Nephron progenitor cell (in vitro differentiated cells): ENCODE measurements around the gene HMGXB4.

ENCODE experiments used
- DNase-seq: peaks from one replicate; pipeline ENCODE4 v3.0.0; 2021
- H3K27ac Mint-ChIP-seq: 2 replicates; pipeline ENCODE4 v1.8.0; 2021; ENCODE audit warnings: mild to moderate bottlenecking, moderate library complexity, mixed read lengths
- H3K27me3 Mint-ChIP-seq: 2 replicates; pipeline ENCODE4 v1.8.0; 2021; ENCODE audit warnings: mild to moderate bottlenecking, low read depth, mixed read lengths; ENCODE audit not compliant: poor library complexity
- H3K36me3 Mint-ChIP-seq: 2 replicates; pipeline ENCODE4 v1.8.0; 2021; ENCODE audit warnings: low read depth, mixed read lengths
- H3K4me1 Mint-ChIP-seq: 2 replicates; pipeline ENCODE4 v1.8.0; 2021; ENCODE audit warnings: mixed read lengths
- H3K4me3 Mint-ChIP-seq: 2 replicates; pipeline ENCODE4 v1.8.0; 2021; ENCODE audit warnings: mild to moderate bottlenecking, moderate library complexity, mixed read lengths
- H3K9me3 Mint-ChIP-seq: 2 replicates; pipeline ENCODE4 v1.8.0; 2021; ENCODE audit warnings: mild to moderate bottlenecking, moderate library complexity, mixed read lengths
- TF ChIP-seq, protein P1 (sequence below): fragments of 200-600 bp; sonication (generic); IDR thresholded peaks from 2 replicates; pipeline ENCODE4 v1.5.0; 2021; ENCODE audit warnings: antibody characterized with exemption

The HMGXB4 gene

DNA sequence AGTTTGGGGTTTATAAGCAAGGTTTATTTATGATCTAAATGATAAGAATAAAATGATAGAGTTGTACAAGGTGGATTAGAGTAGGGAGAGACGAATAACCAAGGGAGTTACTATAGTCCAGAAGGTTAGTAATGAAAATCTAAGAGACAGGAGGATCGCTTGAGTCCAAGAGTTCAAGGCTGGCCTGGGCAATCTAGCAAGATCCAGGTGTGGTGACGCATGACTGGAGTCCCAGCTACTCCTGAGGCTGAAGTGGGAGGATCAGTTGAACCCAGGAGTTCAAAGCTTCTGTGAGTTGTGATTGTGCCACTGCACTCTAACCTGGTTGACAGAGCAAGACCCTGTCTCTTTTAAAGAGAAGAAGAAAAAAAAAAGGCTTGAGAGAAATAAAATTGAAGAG lies 12.3 kb downstream of the HMGXB4 start:
- Mint-ChIP-seq H3K4me1 (peaks cover 6% of the 10 kb centered on the region), H3K27ac (peak overlapping the region; percentile 16), H3K9me3 (peaks cover 5% of the 10 kb centered on the region), H3K36me3 (peaks cover 90% of the 10 kb centered on the region), H3K27me3 (peaks cover 2% of the 10 kb centered on the region), H3K4me3 (no peak overlapping the region)
- DNase-seq, result no peak
- TF ChIP-seq, protein P1, sequence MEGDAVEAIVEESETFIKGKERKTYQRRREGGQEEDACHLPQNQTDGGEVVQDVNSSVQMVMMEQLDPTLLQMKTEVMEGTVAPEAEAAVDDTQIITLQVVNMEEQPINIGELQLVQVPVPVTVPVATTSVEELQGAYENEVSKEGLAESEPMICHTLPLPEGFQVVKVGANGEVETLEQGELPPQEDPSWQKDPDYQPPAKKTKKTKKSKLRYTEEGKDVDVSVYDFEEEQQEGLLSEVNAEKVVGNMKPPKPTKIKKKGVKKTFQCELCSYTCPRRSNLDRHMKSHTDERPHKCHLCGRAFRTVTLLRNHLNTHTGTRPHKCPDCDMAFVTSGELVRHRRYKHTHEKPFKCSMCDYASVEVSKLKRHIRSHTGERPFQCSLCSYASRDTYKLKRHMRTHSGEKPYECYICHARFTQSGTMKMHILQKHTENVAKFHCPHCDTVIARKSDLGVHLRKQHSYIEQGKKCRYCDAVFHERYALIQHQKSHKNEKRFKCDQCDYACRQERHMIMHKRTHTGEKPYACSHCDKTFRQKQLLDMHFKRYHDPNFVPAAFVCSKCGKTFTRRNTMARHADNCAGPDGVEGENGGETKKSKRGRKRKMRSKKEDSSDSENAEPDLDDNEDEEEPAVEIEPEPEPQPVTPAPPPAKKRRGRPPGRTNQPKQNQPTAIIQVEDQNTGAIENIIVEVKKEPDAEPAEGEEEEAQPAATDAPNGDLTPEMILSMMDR, result no peak

GRCh38 chr22:35274154-35274871 lies 17.0 kb downstream of the HMGXB4 start:
- no peaks in the 10 kb centered on the region for H3K4me1 Mint-ChIP-seq
- H3K27ac Mint-ChIP-seq, result peak overlapping the region; percentile 58
- peaks cover 5% of the 10 kb centered on the region for H3K9me3 Mint-ChIP-seq
- DNase-seq, result no peak
- H3K27me3 Mint-ChIP-seq, result no peaks in the 10 kb centered on the region
- H3K36me3 Mint-ChIP-seq, result peaks cover 75% of the 10 kb centered on the region
- no peak overlapping the region for H3K4me3 Mint-ChIP-seq
- TF ChIP-seq, protein P1, result no peak

- Mint-ChIP-seq H3K4me1 (no peaks in the 10 kb centered on the region), H3K27ac (no peak overlapping the region), H3K9me3 (no peaks in the 10 kb centered on the region), H3K36me3 (peaks cover 75% of the 10 kb centered on the region), H3K27me3 (no peaks in the 10 kb centered on the region), H3K4me3 (no peak overlapping the region)
- TF ChIP-seq, protein P1, result no peak
- DNase-seq, result no peak
Measured at GRCh38 chr22:35275580-35275979, 18.3 kb downstream of the HMGXB4 start.

DNA sequence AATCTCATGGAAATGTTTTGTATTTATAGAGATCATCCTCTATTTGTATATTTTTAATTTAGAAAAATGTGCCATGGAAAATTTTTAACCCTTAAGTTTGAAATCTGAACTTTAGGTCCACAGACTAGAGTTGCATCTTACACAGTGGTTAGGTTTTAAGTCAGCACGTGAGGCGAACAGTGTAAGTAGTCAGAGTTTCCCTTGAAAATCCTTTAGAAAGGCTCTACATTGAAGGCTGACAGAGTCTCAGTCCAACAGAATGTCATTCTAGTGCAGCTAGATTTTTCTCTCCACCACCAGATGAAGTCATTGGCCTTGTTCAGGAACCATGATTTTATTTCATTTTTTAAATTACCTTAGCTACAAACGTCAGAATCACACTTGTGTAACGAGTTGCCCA lies 18.7 kb downstream of the HMGXB4 start:
- TF ChIP-seq, protein P1, result no peak
- H3K27ac Mint-ChIP-seq, result no peak overlapping the region
- H3K4me1 Mint-ChIP-seq, result no peaks in the 10 kb centered on the region
- no peak overlapping the region for H3K4me3 Mint-ChIP-seq
- peaks cover 74% of the 10 kb centered on the region for H3K36me3 Mint-ChIP-seq
- DNase-seq, result no peak
- no peaks in the 10 kb centered on the region for H3K27me3 Mint-ChIP-seq
- H3K9me3 Mint-ChIP-seq, result no peaks in the 10 kb centered on the region

DNA sequence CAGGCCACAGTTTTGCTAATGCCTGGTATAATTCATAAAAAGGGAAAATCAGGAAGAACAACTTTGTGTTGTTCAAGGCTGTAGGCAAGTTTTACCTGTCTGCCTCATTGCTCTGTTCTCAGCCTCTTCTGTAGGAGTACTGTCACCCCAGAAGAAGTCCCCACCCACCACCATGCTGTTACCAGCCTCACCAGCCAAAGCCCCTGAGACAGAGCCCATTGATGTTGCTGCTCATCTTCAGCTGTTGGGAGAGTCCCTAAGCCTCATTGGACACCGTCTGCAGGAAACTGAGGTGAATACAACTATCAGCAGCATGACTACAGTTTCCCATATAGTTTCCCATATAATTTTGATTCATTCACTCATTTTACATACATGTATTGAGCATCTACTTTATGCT lies 30.8 kb downstream of the HMGXB4 start:
- peaks cover 69% of the 10 kb centered on the region for H3K36me3 Mint-ChIP-seq
- no peaks in the 10 kb centered on the region for H3K4me1 Mint-ChIP-seq
- peaks cover 2% of the 10 kb centered on the region for H3K27me3 Mint-ChIP-seq
- no peak overlapping the region for H3K27ac Mint-ChIP-seq
- no peak overlapping the region for H3K4me3 Mint-ChIP-seq
- DNase-seq, result no peak
- TF ChIP-seq, protein P1, result no peak
- H3K9me3 Mint-ChIP-seq, result no peaks in the 10 kb centered on the region

- Mint-ChIP-seq H3K27ac (peak overlapping the region; percentile 58), H3K4me3 (no peak overlapping the region), H3K27me3 (peaks cover 2% of the 10 kb centered on the region), H3K4me1 (no peaks in the 10 kb centered on the region), H3K9me3 (no peaks in the 10 kb centered on the region), H3K36me3 (peaks cover 70% of the 10 kb centered on the region)
- no peak for DNase-seq
- TF ChIP-seq, protein P1, result no peak
Measured at GRCh38 chr22:35292786-35293185, 35.5 kb downstream of the HMGXB4 start.
